ENCODE results near the gene RICTOR.

Gene RICTOR

DNA sequence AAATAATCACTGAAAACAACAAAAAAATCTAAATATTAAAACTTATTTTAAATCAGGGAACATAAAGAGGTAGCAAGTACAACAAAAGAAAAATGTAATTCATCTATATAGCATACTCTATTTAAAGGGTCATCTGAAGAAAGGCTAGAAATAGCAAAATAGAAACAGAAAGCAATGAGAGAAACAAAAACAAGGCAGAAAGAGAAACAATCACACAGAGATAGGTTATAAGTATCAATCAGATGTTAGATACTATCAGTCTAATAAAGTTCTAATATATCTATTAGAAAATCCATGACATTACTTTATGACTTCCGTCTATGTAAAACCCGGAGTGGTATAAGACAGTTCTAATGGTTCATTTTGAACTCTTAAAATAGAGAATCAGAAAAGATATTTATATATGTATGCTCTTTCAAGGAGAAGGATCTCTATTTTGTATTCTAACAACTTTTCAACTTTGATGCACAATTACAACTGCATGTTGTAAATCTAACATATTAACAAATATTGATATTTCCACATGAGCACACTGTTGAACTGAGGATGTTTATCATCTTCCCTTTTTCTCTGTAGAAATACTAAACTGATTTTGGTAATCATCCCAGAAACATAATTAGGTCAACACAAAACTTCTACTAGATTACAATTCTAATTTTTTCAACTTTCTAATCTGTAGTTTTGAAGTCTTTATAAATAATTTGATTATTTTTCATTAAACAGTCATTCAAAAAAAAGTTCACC, 15.8 kb downstream of the RICTOR start:
- Histone ChIP-seq H3K4me2 (ENCODE audit: low read depth, low read length, poor library complexity, severe bottlenecking) (peak overlapping the region; percentile 64), H2AFZ (ENCODE audit: low read depth, low read length, severe bottlenecking) (no peak overlapping the region), H3K9me2 (replicated peaks; ENCODE audit: insufficient read depth, low read length) (no peaks in the 10 kb centered on the region), H3K27me3 (ENCODE audit: low read length) (no peaks in the 10 kb centered on the region), H3K27ac (ENCODE audit: low read depth, low read length) (no peak overlapping the region), H3K9me3 (ENCODE audit: insufficient read depth, low read length) (no peaks in the 10 kb centered on the region), H3K4me3 (ENCODE audit: insufficient read depth, low read length, poor library complexity, severe bottlenecking) (no peak overlapping the region), H4K20me1 (ENCODE audit: low read depth, low read length) (peaks cover 37% of the 10 kb centered on the region), H3F3A (ENCODE audit: insufficient read depth) (no peaks in the 10 kb centered on the region), H3K36me3 (ENCODE audit: low read length) (0 out of 2 replicates have a peak, but pooled peaks cover 2% of the 10 kb centered on the region), H3K79me2 (ENCODE audit: insufficient read depth, low read length) (peaks cover 75% of the 10 kb centered on the region), H3K9ac (ENCODE audit: low read length) (no peak overlapping the region)
- TF ChIP-seq, protein P1, sequence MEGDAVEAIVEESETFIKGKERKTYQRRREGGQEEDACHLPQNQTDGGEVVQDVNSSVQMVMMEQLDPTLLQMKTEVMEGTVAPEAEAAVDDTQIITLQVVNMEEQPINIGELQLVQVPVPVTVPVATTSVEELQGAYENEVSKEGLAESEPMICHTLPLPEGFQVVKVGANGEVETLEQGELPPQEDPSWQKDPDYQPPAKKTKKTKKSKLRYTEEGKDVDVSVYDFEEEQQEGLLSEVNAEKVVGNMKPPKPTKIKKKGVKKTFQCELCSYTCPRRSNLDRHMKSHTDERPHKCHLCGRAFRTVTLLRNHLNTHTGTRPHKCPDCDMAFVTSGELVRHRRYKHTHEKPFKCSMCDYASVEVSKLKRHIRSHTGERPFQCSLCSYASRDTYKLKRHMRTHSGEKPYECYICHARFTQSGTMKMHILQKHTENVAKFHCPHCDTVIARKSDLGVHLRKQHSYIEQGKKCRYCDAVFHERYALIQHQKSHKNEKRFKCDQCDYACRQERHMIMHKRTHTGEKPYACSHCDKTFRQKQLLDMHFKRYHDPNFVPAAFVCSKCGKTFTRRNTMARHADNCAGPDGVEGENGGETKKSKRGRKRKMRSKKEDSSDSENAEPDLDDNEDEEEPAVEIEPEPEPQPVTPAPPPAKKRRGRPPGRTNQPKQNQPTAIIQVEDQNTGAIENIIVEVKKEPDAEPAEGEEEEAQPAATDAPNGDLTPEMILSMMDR (IDR thresholded peaks at IDR 0.05; ENCODE audit: insufficient read depth, low read length, poor library complexity, severe bottlenecking) = no peak
- TF ChIP-seq EZH2phosphoT487 (conservative IDR thresholded peaks at IDR 0.05; ENCODE audit: low read length) = no peak

DNA sequence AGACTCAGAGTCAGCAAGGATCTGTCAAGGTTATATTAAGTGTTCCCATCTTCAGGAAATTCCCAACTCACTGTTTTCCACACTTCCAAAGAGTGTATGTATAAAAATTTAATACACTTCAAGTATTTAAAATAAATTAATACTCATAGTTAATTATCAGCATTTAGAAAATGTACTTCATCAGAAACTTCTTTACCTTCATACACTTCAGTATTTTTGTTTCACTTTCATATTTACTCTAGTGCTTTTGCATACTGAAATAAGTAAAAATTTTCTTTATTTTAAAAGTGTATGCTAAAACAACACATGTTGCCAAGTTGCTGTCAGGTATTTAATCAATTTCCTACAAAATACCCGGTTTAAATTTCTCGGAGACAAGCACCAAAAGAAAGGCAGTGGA, 16.5 kb downstream of the RICTOR start:
- Histone ChIP-seq H4K20me1 (ENCODE audit: low read depth, low read length) (peaks cover 31% of the 10 kb centered on the region), H3K27me3 (ENCODE audit: low read length) (no peaks in the 10 kb centered on the region), H2AFZ (ENCODE audit: low read depth, low read length, severe bottlenecking) (no peak overlapping the region), H3F3A (ENCODE audit: insufficient read depth) (no peaks in the 10 kb centered on the region), H3K4me2 (ENCODE audit: low read depth, low read length, poor library complexity, severe bottlenecking) (peak overlapping the region; percentile 64), H3K9me3 (ENCODE audit: insufficient read depth, low read length) (no peaks in the 10 kb centered on the region), H3K27ac (ENCODE audit: low read depth, low read length) (no peak overlapping the region), H3K79me2 (ENCODE audit: insufficient read depth, low read length) (peaks cover 75% of the 10 kb centered on the region), H3K9ac (ENCODE audit: low read length) (no peak overlapping the region), H3K36me3 (ENCODE audit: low read length) (0 out of 2 replicates have a peak, but pooled peaks cover 2% of the 10 kb centered on the region), H3K9me2 (replicated peaks; ENCODE audit: insufficient read depth, low read length) (no peaks in the 10 kb centered on the region), H3K4me3 (ENCODE audit: insufficient read depth, low read length, poor library complexity, severe bottlenecking) (no peak overlapping the region)
- TF ChIP-seq, protein P1 (IDR thresholded peaks at IDR 0.05; ENCODE audit: insufficient read depth, low read length, poor library complexity, severe bottlenecking) = no peak
- TF ChIP-seq EZH2phosphoT487 (conservative IDR thresholded peaks at IDR 0.05; ENCODE audit: low read length) = no peak

DNA sequence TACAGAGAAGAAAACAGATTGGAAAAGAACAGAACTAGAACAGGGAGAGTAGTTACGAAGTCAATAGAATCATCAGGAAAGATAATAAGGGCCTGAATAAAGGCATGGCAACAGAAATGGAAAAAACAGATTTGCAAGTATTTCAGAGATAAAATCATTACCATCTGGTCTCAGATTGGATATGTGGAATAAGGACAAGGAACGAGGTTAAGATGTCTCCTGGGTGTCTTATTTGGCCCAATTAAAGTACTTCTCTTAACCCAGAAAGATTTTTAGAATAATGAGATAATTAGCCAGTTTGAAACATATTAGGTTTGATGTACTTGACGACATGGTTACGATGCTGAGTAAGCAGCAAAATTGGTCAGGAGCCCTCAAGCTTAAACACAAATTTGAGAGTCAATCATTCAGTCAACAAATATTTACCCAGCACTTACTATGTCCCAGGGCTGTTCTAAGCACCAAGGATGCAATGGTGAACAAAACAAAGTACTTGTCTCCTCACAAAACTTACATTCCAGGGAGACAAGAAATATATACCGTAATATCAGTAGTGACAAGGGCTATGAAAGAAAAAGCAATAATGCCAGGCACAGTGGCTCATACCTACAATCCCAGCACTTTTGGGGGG, 18.3 kb downstream of the RICTOR start:
- TF ChIP-seq, protein P1 (IDR thresholded peaks at IDR 0.05; ENCODE audit: insufficient read depth, low read length, poor library complexity, severe bottlenecking) = no peak
- TF ChIP-seq EZH2phosphoT487 (conservative IDR thresholded peaks at IDR 0.05; ENCODE audit: low read length) = no peak
- Histone ChIP-seq H3F3A (ENCODE audit: insufficient read depth) (no peaks in the 10 kb centered on the region), H3K36me3 (ENCODE audit: low read length) (no peaks in the 10 kb centered on the region), H3K4me3 (ENCODE audit: insufficient read depth, low read length, poor library complexity, severe bottlenecking) (no peak overlapping the region), H3K27me3 (ENCODE audit: low read length) (no peaks in the 10 kb centered on the region), H3K4me2 (ENCODE audit: low read depth, low read length, poor library complexity, severe bottlenecking) (no peak overlapping the region), H4K20me1 (ENCODE audit: low read depth, low read length) (peaks cover 21% of the 10 kb centered on the region), H3K27ac (ENCODE audit: low read depth, low read length) (no peak overlapping the region), H3K79me2 (ENCODE audit: insufficient read depth, low read length) (peaks cover 80% of the 10 kb centered on the region), H2AFZ (ENCODE audit: low read depth, low read length, severe bottlenecking) (no peak overlapping the region), H3K9ac (ENCODE audit: low read length) (no peak overlapping the region), H3K9me2 (replicated peaks; ENCODE audit: insufficient read depth, low read length) (no peaks in the 10 kb centered on the region), H3K9me3 (ENCODE audit: insufficient read depth, low read length) (no peaks in the 10 kb centered on the region)

All from SU-DHL-6 (cell line).